ENCODE results near the gene SNRPB2. TPM values are rescaled to one million over a fixed set of nuclear protein-coding genes. Genes with fewer than 3 reads are reported as not detected.

SNRPB2 gene
- total RNA-seq, 4 donors from 2014 or later, result 36.3 to 41.8 (median 41.0) TPM

DNA sequence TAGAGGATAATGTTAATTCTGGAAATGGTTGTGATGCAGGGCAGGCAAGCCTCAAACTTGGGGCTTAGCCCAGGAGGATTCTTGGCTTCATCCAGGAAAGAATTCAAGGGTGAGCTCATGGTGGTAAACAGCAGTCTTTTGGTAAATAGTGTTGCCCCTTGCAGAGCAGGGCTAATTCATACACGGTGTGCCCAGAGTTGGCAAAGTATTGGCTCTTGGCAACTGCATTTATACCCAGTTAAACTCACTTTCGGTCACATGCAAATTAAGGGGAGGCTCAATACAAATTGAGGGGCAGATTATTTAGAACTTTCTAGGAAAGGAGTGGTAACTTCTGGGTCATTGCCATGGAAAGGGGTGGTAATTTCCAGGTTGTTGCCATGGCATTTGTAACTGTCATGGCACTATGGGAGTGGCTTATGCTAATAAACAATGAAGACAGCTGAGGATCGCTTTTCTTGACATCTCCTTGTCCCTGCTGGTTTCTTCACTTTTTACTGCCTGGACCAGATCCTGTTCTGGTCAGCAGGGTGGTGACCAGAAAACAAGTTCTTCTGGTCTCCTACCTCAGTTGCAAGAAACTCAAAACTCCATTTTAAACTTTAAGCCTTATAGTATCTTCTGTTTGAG lies 14.5 kb downstream of the SNRPB2 start:
- no peak overlapping the region for H3K4me3 ChIP-seq
- WGBS, 2 donors (ENCODE audit: low coverage in 1 of 2), result 43 to 59% methylated on average over 3 of the region's 3 CpGs
- H3K27me3 ChIP-seq, result no peaks in the 10 kb centered on the region
- no peak for ATAC-seq
- H3K27ac ChIP-seq, result no peak overlapping the region
- peaks cover 4 to 38% of the 10 kb centered on the region in 2 donors for H3K36me3 ChIP-seq
- H3K9me3 ChIP-seq, result no peaks in the 10 kb centered on the region
- TF ChIP-seq EP300 (IDR thresholded peaks at IDR 0.05), result no peak
- TF ChIP-seq CTCF (IDR thresholded peaks at IDR 0.05), result no peak
- no peak for TF ChIP-seq POLR2A (IDR thresholded peaks at IDR 0.05)
- no peak for TF ChIP-seq POLR2AphosphoS5 (IDR thresholded peaks at IDR 0.05)
- H3K4me1 ChIP-seq, result no peaks in the 10 kb centered on the region

GRCh38 chr20:16745204-16745603 lies 15.4 kb downstream of the SNRPB2 start:
- no peaks in the 10 kb centered on the region for H3K9me3 ChIP-seq
- ATAC-seq, result no peak
- 65 to 76% methylated on average over 4 of the region's 5 CpGs for WGBS, 2 donors (ENCODE audit: low coverage in 1 of 2)
- H3K27ac ChIP-seq, result no peak overlapping the region
- peaks cover 8% of the 10 kb centered on the region for H3K27me3 ChIP-seq
- H3K4me3 ChIP-seq, result no peak overlapping the region
- TF ChIP-seq POLR2AphosphoS5 (IDR thresholded peaks at IDR 0.05) (no peak), CTCF (IDR thresholded peaks at IDR 0.05) (no peak), EP300 (IDR thresholded peaks at IDR 0.05) (no peak), POLR2A (IDR thresholded peaks at IDR 0.05) (no peak)
- peaks cover 4 to 29% of the 10 kb centered on the region in 2 donors for H3K36me3 ChIP-seq
- H3K4me1 ChIP-seq, result no peaks in the 10 kb centered on the region

DNA sequence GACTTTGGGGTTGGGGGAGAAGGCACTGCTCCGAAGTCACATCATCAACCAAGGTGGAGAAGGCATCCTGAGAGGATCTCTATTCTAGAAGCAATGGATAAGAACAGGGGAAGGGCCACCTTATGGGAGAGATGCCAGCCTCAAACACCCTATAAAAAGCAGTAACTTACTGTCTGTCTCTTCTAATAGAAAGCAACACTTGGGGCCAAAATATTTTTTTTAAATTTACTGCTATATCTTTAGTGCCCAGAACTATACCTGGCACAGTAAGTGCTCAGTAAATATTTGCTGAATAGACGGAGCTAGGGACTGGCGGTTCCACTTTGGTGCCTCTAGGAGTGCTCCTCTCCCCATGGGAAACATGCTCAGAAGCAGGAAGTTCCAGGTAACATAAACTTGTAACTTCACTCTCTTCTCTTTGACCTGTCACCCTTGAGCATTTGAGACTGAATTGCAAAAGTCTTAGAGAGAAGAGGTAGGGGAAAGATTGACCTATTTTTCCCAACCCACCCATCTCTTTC lies 17.5 kb downstream of the SNRPB2 start:
- Histone ChIP-seq H3K9me3 (no peaks in the 10 kb centered on the region), H3K4me1 (no peaks in the 10 kb centered on the region), H3K27me3 (peaks cover 8% of the 10 kb centered on the region), H3K36me3 (peaks cover 0 to 7% of the 10 kb centered on the region in 2 donors), H3K4me3 (no peak overlapping the region), H3K27ac (no peak overlapping the region)
- WGBS, 2 donors (ENCODE audit: low coverage in 1 of 2), result 54 to 65% methylated on average over 3 of the region's 3 CpGs
- TF ChIP-seq POLR2A (IDR thresholded peaks at IDR 0.05) (no peak), CTCF (IDR thresholded peaks at IDR 0.05) (no peak), EP300 (IDR thresholded peaks at IDR 0.05) (no peak), POLR2AphosphoS5 (IDR thresholded peaks at IDR 0.05) (no peak)
- ATAC-seq, result no peak

DNA sequence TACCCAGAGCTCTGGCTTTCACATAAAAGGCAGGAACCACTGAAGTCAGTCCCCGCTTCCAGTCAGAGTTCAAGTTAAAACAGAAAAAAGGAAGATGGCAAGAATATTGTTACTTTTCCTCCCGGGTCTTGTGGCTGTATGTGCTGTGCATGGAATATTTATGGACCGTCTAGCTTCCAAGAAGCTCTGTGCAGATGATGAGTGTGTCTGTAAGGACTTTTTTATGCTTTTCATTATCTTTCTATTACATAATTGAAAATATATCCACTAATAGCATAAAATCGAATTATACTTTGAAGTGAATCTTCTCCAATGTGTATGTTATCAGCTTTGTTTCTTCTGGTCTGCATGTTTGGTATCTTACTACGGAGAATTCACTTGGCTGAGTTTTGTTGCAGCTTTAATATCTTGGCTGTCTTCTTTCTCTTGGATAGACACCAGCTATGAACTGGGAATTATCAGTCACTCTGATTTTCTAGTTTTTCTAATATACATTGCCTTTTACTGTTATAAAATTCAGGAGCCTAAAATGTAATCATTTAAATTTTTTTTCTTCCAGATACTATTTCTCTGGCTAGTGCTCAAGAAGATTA lies 18.6 kb downstream of the SNRPB2 start, which contains the start of gene OTOR:
Gene OTOR, plus strand, starts transcription at position 51 of the 593 bp plus-strand sequence. Its CDS starts 44 bp downstream, at position 95.
- whole genome bisulfite sequencing, 2 donors (ENCODE audit: low coverage in 1 of 2), result 38 to 45% methylated on average over 5 of the region's 5 CpGs
- Histone ChIP-seq H3K27me3 (peaks cover 8% of the 10 kb centered on the region), H3K4me1 (no peaks in the 10 kb centered on the region), H3K27ac (no peak within 1 kb of the TSS), H3K4me3 (no peak within 1 kb of the TSS), H3K9me3 (no peaks in the 10 kb centered on the region), H3K36me3 (no peaks in the 10 kb centered on the region)
- TF ChIP-seq EP300 (IDR thresholded peaks at IDR 0.05), result no peak
- no peak for TF ChIP-seq CTCF (IDR thresholded peaks at IDR 0.05)
- no peak for TF ChIP-seq POLR2AphosphoS5 (IDR thresholded peaks at IDR 0.05)
- TF ChIP-seq POLR2A (IDR thresholded peaks at IDR 0.05), result no peak
- no peak for ATAC-seq

DNA sequence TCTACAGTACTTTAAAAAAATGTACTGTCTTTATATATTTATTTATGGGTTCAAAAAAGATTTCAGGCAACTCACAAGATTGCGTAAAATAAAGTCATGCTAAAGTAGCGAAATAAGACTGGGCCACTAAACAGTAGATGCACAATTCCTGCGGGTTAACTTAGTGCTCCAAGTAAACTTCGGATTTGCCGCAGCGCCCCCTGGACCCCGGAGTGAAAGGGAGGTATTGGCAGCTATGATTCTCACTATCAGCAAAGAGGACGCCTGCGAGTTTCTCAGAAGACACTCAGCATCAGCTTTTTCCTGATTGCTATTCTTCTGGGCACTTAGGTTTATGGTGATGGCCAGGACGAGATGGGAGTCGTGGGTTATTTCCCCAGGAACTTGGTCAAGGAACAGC lies 19.7 kb downstream of the SNRPB2 start:
- no peaks in the 10 kb centered on the region for H3K36me3 ChIP-seq
- no peaks in the 10 kb centered on the region for H3K9me3 ChIP-seq
- 48 to 61% methylated on average over 11 of the region's 11 CpGs for WGBS, 2 donors (ENCODE audit: low coverage in 1 of 2)
- peaks cover 8% of the 10 kb centered on the region for H3K27me3 ChIP-seq
- no peak for TF ChIP-seq CTCF (IDR thresholded peaks at IDR 0.05)
- no peak for TF ChIP-seq EP300 (IDR thresholded peaks at IDR 0.05)
- no peak for TF ChIP-seq POLR2AphosphoS5 (IDR thresholded peaks at IDR 0.05)
- no peak overlapping the region for H3K4me3 ChIP-seq
- no peaks in the 10 kb centered on the region for H3K4me1 ChIP-seq
- H3K27ac ChIP-seq, result no peak overlapping the region
- ATAC-seq, result no peak

Measured in gastroesophageal sphincter (tissue), 4 donors.